Measurements from ENCODE around the gene OXSM.

GRCh38 chr3:25749031-25749581 is 40.8 kb upstream of the OXSM start:
- TF ChIP-seq, protein P1, sequence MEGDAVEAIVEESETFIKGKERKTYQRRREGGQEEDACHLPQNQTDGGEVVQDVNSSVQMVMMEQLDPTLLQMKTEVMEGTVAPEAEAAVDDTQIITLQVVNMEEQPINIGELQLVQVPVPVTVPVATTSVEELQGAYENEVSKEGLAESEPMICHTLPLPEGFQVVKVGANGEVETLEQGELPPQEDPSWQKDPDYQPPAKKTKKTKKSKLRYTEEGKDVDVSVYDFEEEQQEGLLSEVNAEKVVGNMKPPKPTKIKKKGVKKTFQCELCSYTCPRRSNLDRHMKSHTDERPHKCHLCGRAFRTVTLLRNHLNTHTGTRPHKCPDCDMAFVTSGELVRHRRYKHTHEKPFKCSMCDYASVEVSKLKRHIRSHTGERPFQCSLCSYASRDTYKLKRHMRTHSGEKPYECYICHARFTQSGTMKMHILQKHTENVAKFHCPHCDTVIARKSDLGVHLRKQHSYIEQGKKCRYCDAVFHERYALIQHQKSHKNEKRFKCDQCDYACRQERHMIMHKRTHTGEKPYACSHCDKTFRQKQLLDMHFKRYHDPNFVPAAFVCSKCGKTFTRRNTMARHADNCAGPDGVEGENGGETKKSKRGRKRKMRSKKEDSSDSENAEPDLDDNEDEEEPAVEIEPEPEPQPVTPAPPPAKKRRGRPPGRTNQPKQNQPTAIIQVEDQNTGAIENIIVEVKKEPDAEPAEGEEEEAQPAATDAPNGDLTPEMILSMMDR (conservative IDR thresholded peaks at IDR 0.05; ENCODE audit: low read depth, low read length): no peak
- TF ChIP-seq EZH2 (IDR thresholded peaks at IDR 0.05; ENCODE audit: low read length, unreplicated experiment): no peak
- no peak for TF ChIP-seq EZH2phosphoT487 (IDR thresholded peaks at IDR 0.05; ENCODE audit: borderline replicate concordance, low read length)

All from PC-3 (cell line).